PC-9 (cell line): ENCODE measurements around the gene TCF12.

Source experiments
- CTCF ChIP-seq: fragments of 200-600 bp; sonication (generic); conservative IDR thresholded peaks from 2 replicates; pipeline ENCODE4 v1.6.1; 2017; ENCODE audit warnings: mixed run types, antibody characterized with exemption, mild to moderate bottlenecking, moderate library complexity
- EZH2 ChIP-seq: fragments of 200-600 bp; sonication (generic); IDR thresholded peaks from 2 replicates; pipeline ENCODE4 v1.8.0; 2017; ENCODE audit warnings: antibody characterized with exemption, low read depth

GRCh38 chr15:56892659-56893363 lies 25.6 kb upstream of the TCF12 start:
- no peak for TF ChIP-seq CTCF
- TF ChIP-seq EZH2, result no peak
